DMS53 treated with DMSO at 0.1 percent for 48 hours (cell line): ENCODE data around the gene TNFRSF6B.
A peak's percentile ranks its signal among the peaks of the same experiment; 100 is the strongest.

Source experiments
- DNase-seq: peaks from one replicate; lab custom pipeline; 2025; ENCODE audit not compliant: unreplicated experiment; lab: John Stamatoyannopoulos, UW

Gene TNFRSF6B

DNA sequence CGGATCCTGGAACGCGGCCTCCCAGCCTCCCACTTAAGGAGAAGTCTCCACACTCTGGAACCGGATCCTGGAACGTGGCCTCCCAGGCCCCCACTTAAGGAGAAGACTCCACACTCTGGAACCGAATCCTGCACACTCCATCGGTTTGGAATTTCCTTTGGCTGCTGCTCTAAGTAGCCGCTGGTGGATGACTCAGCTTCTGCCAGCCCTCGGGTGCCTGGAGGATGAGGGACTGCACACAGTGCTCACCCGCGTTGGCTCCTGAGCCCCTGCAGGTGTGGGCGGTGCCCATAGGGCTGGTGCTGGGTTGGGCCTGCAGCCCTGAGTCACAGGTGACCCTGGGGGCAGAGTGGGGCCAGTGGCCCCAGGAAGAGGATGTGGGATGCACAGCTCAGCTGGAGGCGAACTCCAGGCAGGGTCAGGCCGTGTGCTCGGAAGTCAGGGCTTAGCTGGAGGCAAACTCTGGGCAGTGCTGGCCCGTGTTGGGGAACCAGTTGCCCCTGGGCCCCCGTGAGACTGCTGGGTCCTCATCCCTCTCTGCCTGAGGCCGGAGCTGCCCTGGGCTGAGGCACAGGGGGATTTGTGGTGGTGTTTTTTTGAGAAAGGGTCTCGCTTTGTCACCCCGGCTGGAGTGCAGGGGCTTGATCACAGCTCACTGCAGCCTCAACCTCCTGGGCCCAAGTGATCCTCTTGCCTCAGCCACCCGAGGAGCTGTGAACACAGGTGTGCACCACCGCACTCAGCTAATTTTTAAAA, 13.9 kb upstream of the TNFRSF6B start:
- peak; percentile 27 for DNase-seq

GRCh38 chr20:63685269-63686026, 11.0 kb upstream of the TNFRSF6B start:
- no peak for DNase-seq

DNA sequence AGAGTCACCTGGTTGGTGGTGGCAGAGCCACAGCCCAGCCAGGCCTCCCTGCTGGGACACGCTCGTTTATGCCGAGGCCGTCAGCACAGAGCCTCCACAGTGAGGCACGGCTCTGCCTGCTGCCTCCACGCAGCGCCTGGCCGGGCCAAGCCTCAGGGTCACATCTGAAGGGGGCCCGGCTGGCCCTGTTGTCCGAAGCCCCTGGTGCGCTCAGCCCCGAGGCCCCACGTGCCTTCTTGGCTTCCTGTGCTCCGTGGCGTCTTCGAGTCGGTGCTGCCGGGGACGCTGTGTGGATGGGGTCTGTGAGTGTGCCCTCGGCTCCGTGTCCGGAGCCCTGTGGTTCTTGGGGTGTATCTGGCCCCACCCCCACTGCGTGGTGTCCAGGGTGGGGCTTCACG, 10.4 kb upstream of the TNFRSF6B start:
- DNase-seq: no peak

- no peak for DNase-seq
These were observed 9.7 kb upstream of the TNFRSF6B start for GRCh38 chr20:63686492-63687321.

GRCh38 chr20:63687419-63688178, 8.9 kb upstream of the TNFRSF6B start:
- no peak for DNase-seq

DNA sequence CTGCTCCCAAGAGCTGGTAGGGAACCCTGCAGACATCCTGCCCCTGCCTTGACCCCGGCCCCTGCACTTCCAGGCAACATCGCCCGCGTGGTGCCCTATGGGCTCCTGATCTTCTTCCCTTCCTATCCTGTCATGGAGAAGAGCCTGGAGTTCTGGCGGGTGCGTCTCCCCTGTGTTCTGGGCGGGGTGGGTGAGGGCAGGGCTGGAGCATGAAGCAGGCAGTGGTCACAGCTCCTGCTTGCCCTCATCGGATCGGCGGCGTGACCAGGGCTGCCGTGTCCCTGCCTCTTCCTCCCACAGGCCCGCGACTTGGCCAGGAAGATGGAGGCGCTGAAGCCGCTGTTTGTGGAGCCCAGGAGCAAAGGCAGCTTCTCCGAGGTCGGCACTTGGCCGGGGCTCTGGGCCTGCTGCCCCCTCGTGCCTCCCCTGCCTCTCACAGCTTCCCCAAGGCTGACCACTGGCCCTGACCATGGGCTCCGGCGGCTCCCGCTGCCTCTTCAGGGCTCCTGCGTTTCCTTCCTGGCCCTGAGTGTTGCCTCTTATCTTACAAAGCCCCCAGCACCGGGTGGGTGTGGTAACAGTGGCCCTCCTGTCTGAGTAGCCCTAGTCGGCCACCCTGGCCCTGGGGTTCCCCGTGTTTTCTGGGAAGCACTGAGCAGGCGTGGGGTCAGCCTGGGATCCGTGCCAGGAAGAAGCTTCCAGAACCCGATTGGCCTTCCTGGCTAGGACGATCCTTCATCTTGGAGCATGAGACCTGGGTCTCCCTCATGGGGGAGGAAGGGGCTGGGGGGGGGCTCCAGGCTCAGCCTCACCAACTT, 8.0 kb upstream of the TNFRSF6B start:
- no peak for DNase-seq

- no peak for DNase-seq
These were observed 7.1 kb upstream of the TNFRSF6B start for GRCh38 chr20:63689046-63690002.

DNA sequence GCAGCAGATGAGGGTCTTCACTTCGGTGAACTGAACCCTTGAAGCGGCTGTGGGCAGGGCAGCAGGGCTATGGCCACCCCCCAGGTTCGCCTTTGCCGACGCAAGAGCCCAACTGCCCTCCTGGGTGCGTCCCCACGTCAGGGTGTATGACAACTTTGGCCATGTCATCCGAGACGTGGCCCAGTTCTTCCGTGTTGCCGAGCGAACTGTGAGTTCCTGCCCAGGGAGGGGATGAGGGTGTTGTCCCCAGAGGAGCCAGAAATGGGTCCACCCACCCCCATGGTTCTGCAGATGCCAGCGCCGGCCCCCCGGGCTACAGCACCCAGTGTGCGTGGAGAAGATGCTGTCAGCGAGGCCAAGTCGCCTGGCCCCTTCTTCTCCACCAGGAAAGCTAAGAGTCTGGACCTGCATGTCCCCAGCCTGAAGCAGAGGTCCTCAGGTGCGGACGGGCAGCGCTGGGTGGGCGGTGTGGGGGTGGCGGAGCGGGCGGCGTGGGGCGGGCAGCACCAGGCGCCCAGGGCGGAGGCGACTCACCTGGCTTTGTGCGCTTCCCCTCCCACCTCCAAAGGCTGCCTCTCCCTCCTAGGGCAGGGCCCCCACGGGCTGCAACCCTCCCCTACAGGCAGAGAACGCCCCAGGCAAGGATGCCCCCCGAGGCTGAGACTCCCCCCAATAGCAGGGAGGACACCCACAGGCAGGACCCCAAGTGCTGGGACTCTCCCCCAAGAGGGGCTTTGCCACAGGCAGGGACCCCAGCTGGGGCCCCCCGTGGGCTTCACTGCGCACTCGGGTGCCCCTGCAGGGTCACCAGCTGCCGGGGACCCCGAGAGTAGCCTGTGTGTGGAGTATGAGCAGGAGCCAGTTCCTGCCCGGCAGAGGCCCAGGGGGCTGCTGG, 6.2 kb upstream of the TNFRSF6B start:
- no peak for DNase-seq

DNA sequence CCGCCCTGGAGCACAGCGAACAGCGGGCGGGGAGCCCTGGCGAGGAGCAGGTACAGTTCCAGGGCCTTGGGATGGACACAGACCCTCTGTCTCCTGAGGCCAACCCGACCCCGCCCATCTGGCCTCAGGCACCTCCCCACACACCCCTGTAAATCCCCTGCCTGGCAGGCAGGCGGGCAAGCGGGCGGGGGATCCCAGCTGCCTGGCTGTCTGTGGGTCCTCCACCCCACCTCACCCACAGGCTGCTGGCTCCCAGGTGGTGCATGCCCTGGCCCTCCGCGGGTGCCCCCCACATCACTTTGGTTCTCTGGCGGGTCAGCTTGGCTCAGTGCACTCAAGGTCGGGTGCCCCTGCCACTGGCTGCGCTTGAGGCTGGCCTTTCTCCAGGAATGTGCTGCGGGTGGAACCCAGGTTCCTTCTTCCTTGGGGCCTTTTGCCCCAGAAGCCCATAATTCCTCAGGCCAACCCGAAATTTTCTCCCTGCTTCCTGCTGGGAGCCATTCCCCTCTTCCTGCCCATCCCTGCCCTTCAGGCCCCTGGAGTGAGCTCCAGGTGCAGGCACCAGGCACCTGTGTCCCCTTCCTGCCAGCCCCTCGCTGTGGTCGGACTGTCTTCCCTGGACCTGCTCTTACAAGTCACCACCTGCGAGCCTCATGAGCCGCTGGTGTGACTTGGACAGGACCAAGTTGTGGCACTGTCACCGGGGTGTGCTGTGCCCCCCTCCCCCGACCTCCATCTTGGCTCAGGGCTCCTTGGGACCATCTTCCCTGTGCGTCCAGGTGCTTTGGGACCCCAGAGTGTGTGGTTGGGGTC, 5.3 kb upstream of the TNFRSF6B start:
- DNase-seq: no peak

- no peak for DNase-seq
These were observed 4.6 kb upstream of the TNFRSF6B start for GRCh38 chr20:63691711-63692435.

- DNase-seq: no peak
These were observed 3.9 kb upstream of the TNFRSF6B start for GRCh38 chr20:63692436-63693082.

GRCh38 chr20:63693083-63693732, 3.2 kb upstream of the TNFRSF6B start:
- DNase-seq: no peak

- no peak for DNase-seq
These were observed 2.5 kb upstream of the TNFRSF6B start for GRCh38 chr20:63693733-63694583.

- no peak for DNase-seq
These were observed 1.6 kb upstream of the TNFRSF6B start for GRCh38 chr20:63694584-63695423.
